ENCODE results near the gene BCL2.

Gene BCL2

DNA sequence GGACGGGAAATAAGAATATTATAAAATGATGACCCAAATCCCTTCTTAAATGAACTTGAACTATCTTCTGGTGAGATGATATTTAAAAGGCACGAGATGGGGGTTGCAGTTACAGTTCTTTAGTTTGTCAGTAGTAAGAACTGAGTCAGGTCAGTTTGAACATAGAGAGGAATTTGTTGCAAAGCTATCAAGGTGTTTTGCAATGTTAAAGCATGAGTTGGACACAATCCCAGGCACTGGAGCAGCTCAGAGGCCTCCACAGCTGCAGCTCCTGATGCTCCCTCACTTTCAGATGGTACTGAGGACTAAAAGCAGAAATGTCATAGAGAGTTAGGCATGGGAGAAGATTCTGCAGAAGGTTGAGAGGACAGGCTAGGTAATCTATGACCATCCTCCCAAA, 236.0 kb downstream of the BCL2 start:
- no peak for DNase-seq (ENCODE audit: low spot score)

DNA sequence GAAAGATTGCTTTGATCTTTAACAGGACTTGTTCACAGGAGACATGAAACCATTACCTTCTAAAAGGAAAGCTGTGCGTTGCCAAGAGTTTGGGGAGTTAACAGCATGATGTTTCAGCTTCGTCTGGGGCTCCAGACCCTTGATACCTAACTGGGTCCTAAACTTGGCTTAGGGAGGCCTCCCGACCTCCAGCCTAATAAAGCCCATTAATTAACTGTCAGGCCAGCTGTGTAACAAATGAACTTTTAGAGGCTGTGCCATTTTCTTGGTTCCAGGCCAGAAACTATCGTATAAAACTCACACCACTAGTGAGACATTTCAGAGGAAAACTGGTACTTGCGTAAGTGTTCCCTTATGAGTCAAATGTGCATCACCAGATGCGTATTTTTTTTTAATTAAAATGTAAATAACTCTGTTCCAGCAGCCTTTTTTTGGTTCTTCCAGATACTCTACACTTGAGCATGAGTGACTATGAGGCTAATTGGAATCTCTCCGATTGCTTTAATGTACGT, 236.5 kb downstream of the BCL2 start:
- DNase-seq (ENCODE audit: low spot score), result no peak

DNA sequence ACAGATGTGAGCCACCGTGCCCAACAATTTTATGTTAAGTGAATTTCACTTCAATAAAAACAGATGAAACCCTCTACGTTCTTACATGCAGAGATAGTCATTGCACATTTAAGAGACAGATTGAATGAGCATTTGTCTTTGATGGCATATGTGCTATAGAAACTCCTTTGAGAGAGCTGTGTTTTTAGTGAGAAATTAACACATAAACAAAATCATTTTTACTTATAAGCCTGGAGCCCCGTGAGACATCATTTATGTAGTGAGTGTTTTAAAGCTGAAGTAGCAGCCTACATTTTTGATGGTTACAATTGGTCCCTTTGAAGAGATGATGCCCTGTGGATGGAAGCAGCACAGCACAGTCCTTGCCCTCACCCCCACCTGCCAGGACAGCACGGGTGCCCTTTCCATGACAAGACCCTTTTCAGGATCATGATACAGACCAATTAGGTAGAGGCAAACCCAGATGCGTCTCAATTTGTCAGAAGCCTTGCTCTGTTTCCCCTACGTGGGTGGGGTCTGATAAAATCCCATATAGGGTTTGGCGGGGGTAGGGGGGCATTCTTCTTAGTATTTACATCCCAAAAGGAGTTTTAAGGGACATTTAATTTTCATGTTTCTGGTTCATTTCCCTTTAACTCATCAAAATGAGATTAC, 237.1 kb downstream of the BCL2 start:
- no peak for DNase-seq (ENCODE audit: low spot score)

DNA sequence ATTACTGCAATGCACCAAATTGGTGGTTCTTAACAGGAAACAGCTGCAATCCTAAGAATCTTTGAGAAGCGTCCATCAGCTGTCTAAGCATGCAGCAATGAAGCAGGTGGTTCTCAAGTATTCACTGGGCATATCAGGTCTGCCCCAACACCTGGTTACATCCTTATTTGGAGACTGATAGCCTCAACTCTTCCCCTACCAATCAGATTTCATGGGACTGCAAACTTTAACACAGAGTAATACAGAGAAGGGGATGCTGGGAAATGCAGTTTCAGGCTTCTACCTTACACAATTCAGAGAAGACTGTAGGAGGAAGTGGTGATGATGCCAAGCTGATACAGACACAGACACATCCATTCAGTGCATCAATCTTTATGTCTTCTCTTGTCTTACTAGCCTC, 240.5 kb downstream of the BCL2 start:
- no peak for DNase-seq (ENCODE audit: low spot score)

DNA sequence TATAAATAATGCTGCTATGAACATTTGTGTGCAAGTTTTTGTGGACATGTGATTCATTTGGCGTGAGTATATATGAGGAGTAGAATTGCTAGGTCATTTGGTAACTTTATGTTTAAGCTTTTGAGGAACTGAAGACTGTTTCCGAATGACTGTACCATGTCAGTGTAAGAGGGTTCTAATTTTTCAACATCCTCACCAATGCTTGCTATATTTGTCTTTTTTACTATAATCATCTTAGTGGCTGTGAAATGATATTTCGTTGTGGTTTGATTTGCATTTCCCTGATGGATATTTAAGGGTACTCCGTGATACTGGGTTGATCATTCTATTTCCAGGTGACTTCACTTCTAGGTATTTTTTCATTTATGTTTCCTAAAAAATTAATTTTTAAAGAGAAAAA, 241.1 kb downstream of the BCL2 start:
- DNase-seq (ENCODE audit: low spot score), result no peak

DNA sequence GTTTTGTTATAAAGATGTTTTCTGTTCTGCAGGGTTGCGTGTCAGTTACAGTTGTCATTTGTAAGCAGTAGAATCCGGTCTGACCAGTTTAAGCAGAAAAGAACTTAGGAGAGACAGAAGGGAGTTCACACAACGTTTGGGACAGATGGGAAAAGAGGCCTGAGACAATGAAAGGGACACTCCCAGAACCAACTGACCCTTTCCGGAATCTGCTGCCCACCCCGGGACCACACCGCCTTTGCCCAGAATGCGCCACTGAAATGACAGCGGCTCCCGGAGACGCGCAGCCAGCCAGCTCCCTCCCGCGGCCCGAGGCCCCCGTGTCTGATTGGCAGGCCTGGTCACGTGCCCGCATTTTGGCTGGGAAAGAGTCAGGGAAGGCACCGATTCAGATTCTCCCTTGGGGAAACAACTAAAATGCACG, 244.6 kb downstream of the BCL2 start:
- peak; percentile 52 for DNase-seq (ENCODE audit: low spot score)

DNA sequence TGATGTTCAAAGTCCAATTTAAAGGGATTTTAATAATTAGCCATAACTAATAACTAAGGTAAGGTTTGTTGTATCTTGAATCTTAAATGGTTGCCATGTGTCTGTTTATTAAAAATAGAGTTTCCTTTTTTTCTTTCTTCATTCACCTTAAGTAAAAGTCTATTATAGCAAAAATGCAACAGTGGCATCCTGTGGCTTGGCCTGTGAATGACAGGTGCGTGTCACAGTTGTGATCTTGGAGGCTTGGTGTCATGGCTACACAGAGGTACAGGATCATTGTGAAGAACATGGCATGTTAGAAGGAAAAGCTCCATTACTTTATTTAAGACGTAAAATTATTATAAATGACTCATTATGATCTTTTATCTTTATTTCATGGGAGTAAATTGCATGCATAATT, 246.1 kb downstream of the BCL2 start:
- peak; percentile 33 for DNase-seq (ENCODE audit: low spot score)
